ENCODE results near the gene FHIP1B.

FHIP1B gene

GRCh38 chr11:6249770-6250555, 15.5 kb upstream of the FHIP1B start:
- TF ChIP-seq REST (IDR thresholded peaks at IDR 0.05; ENCODE audit: insufficient read depth in 1 of 2, low read depth in 2 of 2, low read length in 2 of 2) (no peak), POLR2AphosphoS5 (IDR thresholded peaks at IDR 0.05; ENCODE audit: low read depth, low read length) (no peak), SIN3A (IDR thresholded peaks at IDR 0.05; ENCODE audit: borderline replicate concordance, insufficient read depth, low read length) (no peak), FOXP2 (optimal IDR thresholded peaks at IDR 0.05; ENCODE audit: borderline replicate concordance, extremely low read depth, extremely low read length, insufficient read depth) (no peak), TAF1 (IDR thresholded peaks at IDR 0.05; ENCODE audit: borderline replicate concordance, insufficient read depth, low read length) (no peak)

GRCh38 chr11:6248248-6248647, 13.8 kb upstream of the FHIP1B start:
- TF ChIP-seq REST (IDR thresholded peaks at IDR 0.05; ENCODE audit: insufficient read depth in 1 of 2, low read depth in 2 of 2, low read length in 2 of 2), result no peak
- no peak for TF ChIP-seq FOXP2 (optimal IDR thresholded peaks at IDR 0.05; ENCODE audit: borderline replicate concordance, extremely low read depth, extremely low read length, insufficient read depth)
- no peak for TF ChIP-seq TAF1 (IDR thresholded peaks at IDR 0.05; ENCODE audit: borderline replicate concordance, insufficient read depth, low read length)
- no peak for TF ChIP-seq SIN3A (IDR thresholded peaks at IDR 0.05; ENCODE audit: borderline replicate concordance, insufficient read depth, low read length)
- no peak for TF ChIP-seq POLR2AphosphoS5 (IDR thresholded peaks at IDR 0.05; ENCODE audit: low read depth, low read length)

GRCh38 chr11:6245536-6245935, 11.1 kb upstream of the FHIP1B start:
- TF ChIP-seq TAF1 (IDR thresholded peaks at IDR 0.05; ENCODE audit: borderline replicate concordance, insufficient read depth, low read length) (no peak), SIN3A (IDR thresholded peaks at IDR 0.05; ENCODE audit: borderline replicate concordance, insufficient read depth, low read length) (no peak), POLR2AphosphoS5 (IDR thresholded peaks at IDR 0.05; ENCODE audit: low read depth, low read length) (no peak), REST (IDR thresholded peaks at IDR 0.05; ENCODE audit: insufficient read depth in 1 of 2, low read depth in 2 of 2, low read length in 2 of 2) (no peak), FOXP2 (optimal IDR thresholded peaks at IDR 0.05; ENCODE audit: borderline replicate concordance, extremely low read depth, extremely low read length, insufficient read depth) (no peak)

- no peak for TF ChIP-seq FOXP2 (optimal IDR thresholded peaks at IDR 0.05; ENCODE audit: borderline replicate concordance, extremely low read depth, extremely low read length, insufficient read depth)
These were observed 6.9 kb upstream of the FHIP1B start for GRCh38 chr11:6241316-6241715.

- TF ChIP-seq SIN3A (IDR thresholded peaks at IDR 0.05; ENCODE audit: borderline replicate concordance, insufficient read depth, low read length), result no peak
These were observed 6.3 kb upstream of the FHIP1B start for GRCh38 chr11:6240781-6241180.

GRCh38 chr11:6240139-6240538, 5.7 kb upstream of the FHIP1B start:
- no peak for TF ChIP-seq TAF1 (IDR thresholded peaks at IDR 0.05; ENCODE audit: borderline replicate concordance, insufficient read depth, low read length)
- no peak for TF ChIP-seq FOXP2 (optimal IDR thresholded peaks at IDR 0.05; ENCODE audit: borderline replicate concordance, extremely low read depth, extremely low read length, insufficient read depth)
- TF ChIP-seq POLR2AphosphoS5 (IDR thresholded peaks at IDR 0.05; ENCODE audit: low read depth, low read length), result no peak
- TF ChIP-seq REST (IDR thresholded peaks at IDR 0.05; ENCODE audit: insufficient read depth in 1 of 2, low read depth in 2 of 2, low read length in 2 of 2), result no peak
- TF ChIP-seq SIN3A (IDR thresholded peaks at IDR 0.05; ENCODE audit: borderline replicate concordance, insufficient read depth, low read length), result no peak

Measured in PFSK-1 (cell line).